HG03460 (cell line): ENCODE results near the gene SEPTIN14.
"Not testable (repeated sequence)": the region's sequence is repeated elsewhere in the genome, so short reads cannot be mapped to it uniquely, and the experiment has no call there.

Experiments used
- ATAC-seq: cut with Tn5 transposase; IDR thresholded peaks from one replicate; pipeline ENCODE4 v1.9.1; 2021; ENCODE audit not compliant: unreplicated experiment

Gene SEPTIN14

DNA sequence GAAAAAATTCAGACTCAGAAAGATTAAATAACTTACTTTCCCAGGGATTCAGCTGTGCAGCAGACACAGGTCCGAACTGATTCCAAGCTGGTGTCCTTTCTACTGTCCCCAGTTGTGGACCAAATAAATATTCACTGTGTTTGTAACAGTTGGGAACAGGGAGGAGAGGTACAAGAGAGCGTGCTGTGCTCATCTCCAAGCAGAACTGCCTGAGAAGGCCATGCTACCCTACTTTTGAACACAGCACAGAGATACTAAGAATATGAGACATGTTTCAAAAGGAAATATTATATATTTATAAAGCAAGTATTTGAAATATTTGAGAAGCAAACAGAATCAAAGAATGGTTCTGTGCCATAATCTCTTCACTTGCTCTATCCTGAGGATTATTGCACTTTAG is at the start of gene SEPTIN14:
SEPTIN14 (minus strand) TSS at position 101 of the 400 bp plus-strand sequence. CDS start 756 bp downstream, outside the sequence.
- not testable (repeated sequence) for ATAC-seq

DNA sequence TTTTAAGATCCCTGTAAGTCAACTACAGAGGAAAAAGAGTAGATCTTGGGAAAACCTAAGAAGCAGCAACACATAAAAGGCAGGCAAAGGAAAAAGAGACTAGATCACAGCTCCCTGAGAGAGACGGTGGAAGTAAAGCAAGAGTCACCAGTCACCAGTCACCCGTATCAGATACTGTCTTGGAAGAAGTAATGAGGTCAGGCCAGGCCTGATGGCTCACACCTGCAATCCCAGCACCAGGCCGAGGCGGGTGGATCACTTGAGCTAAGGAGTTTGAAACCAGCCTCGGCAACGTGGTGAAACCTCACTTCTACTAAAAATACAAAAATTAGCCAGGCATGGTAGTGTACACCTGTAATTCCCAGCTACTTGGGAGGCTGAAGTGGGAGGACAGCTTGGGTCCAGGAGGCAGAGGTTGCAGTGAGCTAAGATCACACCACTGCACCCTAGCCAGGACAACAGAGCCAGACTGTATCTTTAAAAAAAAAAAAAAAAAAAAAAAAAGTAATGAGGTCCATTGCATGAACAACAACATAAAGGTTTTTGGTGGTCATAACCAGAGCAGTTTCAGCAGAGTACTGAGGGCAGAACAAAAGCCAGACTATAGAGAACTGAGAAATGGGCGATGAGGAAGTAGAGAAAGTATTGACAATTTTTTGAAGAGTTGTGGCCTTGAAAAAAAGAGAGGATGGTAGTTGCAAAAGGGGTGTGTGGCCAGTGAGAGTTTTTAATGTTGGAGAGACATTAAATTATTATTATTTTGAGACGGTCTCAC is 41.6 kb upstream of the SEPTIN14 start:
- ATAC-seq = peak; percentile 92

DNA sequence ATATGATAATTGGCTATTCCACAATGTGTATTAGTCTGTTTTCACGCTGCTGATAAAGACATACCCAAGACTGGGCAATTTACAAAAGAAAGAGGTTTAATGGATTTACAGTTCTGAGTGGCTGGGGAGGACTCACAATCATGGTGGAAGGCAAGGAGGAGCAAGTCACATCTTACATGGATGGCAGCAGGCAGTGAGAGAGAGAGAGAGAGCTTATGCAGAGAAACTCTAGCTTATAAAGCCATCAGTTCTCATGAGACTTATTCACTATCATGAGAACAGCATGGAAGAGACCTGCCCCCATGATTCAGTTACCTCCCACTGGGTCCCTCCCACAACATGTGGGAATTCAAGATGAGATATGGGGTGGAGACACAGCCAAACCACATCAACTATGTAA is 38.5 kb upstream of the SEPTIN14 start:
- not testable (repeated sequence) for ATAC-seq

DNA sequence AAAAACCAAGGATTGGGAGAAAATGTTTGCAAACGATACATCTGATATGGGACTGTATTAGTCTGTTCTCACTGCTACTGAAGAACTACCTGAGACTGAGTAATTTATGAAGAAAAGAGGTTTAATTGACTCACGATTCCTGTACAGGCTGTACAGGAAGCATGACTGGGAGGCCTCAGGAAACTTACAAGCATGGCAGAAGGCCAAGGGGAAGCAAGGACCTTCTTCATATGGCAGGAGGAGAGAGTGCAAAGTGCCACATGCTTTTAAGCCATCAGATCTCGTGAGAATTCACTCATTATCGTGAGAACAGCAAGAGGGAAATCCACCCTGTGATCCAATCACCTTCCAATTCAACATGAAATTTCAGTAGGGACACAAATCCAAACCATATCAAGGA is 35.7 kb upstream of the SEPTIN14 start:
- ATAC-seq = no peak

DNA sequence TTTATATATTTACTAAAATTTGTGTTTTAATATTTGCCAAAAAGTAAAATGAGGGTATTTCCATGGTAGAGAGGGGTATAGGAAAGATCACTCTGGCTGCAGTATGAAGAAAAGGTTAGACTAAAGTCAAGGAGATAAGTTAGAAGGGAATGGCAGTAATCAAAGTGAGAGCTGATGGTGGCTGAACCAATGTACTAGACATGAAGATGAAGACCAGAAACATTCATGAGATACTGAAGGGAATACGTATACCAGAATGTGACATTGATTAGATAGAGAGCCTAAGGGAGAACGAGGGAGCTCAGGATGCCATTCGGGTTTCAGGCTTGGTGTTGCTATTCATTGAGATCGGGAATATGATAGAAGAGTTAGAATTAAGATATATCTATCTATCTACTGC is 32.5 kb upstream of the SEPTIN14 start:
- ATAC-seq = no peak

DNA sequence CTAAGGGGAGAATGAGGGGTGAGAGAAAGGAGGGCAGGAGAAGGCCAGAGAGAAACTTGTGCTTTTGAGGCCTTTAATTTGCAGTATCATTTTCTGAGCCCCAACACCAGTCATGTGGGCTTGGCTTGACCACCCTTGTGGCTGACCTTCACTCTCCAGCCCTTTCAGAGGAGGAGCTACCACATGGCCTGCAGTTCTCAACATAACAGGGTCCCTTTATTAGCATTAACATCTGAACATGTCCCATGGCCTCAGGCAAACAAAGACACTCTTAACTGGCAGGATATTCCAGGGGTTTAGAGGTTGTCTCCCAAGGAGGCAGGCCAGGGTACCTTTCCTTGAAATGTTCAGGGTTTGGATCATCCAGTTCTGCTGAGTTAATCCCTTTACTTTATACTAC is 31.4 kb upstream of the SEPTIN14 start:
- no peak for ATAC-seq

DNA sequence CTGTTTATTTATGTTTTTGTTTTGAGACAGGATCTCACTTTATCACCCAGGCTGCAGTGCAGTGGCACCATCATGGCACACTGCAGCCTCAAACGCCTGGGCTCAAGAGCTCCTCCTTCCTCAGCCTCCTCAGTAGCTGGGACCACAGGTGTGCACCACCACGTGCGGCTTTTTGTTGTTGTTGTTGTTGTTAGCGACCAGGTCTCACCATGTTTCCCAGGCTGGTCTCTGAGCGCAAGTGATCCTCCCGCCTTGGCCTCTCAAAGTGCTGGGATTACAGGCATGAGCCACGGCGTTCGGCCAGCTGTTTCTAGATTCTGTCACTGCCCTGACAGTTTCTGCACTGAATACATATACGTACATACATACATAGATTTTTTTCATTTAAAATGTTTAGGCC is 25.8 kb upstream of the SEPTIN14 start:
- not testable (repeated sequence) for ATAC-seq

DNA sequence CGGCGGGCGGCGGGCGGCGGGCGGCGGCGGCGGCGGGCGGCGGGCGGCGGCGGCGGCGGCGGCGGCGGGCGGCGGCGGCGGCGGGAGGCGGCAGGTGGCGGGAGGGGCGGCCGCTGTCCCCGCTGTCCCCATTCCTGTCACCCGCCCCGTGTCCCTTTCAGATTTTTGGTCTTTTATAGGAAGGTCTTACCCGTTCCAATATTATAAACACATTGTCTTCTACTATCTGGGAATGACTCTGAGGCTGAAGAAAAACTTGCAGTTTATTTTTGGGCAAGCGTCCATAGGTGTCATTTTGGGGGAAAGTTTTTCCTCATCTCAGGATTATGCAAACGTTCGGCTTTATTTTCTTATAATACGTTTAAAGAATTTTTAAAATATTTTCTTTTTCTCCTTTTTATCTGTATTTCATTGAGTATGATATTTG is 25.3 kb upstream of the SEPTIN14 start:
- ATAC-seq = no peak

DNA sequence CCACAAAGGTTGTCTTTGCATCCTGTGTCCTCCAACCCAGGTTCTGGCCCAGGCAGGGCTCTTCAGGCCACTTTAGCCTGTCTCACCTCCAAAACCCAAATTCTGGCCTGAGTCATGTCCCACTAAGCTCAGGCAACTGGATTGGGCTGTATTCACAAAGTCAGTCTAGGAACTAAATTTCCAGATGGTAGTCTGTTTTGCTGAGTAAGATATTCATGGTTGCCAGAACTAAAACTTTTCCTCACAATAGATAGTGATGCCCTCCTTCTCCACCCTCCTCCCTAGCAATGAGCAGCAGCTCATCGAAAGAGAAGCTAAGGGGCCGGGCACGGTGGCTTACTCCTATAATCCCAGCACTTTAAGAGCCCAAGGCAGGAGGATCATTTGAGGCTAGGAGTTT is 21.8 kb upstream of the SEPTIN14 start:
- ATAC-seq = no peak

DNA sequence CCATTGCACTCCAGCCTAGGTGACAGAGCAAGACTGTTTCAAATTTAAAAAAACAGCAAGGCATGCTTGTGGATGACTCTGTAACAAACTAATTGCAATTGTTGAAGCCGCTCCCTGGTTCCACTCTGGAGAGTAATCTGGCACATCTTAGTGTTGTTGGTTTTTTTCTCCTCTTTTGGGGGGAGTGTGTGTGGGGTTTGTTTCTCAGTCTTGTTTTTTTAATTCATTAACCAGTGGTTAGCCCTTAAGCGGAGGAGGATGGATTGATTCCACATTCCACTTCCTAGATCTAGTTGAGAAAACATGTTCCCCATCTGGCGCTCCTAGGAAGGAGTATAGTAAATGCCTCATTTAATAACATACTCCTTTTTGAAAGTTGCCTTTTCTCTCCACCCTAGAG is 16.1 kb upstream of the SEPTIN14 start:
- ATAC-seq = no peak

DNA sequence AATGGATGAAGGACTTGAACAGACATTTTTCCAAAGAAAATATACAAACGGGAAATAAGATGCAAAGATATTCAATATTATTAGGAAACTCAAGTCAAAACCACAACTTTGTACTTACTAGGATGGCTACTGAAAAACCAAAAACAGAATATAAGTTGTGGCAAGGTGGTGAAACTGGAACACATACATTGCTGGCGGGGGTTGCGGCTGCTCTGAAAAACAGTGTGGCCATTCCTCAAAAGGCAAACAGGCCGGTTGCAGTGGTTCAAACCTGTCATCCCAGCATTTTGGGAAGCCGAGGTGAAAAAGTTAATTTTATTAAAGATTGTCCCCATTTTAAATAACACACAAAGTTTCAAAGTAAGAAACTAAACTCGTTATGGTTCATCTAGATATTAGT is 14.8 kb upstream of the SEPTIN14 start:
- no peak for ATAC-seq

DNA sequence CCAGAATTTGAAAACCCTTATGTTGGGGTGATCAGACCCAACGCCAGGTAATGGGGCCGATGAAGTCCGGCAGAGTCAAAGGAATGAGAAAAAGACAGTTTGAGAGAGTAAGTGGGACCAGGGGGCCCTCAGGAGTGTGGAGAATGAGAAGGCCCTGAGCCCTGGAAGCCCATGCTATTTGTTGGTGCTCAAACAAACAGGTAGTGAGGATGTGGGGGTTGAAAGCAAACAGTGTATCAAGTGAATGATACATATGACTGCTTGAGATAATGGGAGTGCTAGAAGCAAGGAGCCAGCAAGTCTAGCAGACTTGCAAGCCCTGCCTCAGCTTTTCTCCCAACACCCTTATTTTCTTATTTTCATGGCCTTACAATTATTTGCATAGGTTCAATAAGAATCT is 11.2 kb upstream of the SEPTIN14 start:
- ATAC-seq = no peak

DNA sequence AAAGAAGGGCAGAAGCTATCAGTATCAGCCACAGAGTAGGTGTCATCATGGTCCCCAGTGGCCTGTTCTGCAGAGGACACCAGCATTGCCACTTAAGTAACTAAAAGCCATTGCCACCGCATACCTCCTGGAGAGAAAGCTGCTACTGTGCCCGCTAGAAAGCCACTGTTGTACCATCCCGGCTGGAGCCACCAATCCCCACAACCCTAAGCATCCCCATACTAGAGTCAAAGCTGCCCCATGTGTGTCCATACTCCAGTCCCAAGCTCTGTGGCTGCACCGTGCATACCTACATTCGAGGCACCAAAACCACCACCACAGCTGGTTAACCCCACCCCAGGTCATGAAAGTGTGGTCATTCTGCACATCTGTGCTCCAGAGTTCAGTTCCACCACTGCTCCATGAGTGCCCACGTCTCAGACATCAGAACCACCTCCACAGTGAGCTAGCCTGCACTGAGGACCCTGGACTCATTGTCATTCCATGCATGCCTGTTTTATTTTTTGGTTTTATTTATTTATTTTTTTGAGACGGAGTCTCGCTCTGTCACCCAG is 9.5 kb upstream of the SEPTIN14 start:
- no peak for ATAC-seq

DNA sequence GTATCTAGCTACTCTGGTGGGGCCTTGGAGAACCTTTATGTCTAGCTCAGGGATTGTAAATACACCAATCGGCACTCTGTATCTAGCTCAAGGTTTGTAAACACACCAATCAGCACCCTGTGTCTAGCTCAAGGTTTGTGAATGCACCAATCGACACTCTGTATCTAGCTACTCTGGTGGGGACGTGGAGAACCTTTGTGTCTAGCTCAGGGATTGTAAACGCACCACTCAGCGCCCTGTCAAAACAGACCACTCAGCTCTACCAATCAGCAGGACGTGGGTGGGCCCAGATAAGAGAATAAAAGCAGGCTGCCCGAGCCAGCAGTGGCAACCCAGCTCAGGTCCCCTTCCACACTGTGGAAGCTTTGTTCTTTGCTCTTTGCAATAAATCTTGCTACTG is 6.4 kb upstream of the SEPTIN14 start:
- not testable (repeated sequence) for ATAC-seq

DNA sequence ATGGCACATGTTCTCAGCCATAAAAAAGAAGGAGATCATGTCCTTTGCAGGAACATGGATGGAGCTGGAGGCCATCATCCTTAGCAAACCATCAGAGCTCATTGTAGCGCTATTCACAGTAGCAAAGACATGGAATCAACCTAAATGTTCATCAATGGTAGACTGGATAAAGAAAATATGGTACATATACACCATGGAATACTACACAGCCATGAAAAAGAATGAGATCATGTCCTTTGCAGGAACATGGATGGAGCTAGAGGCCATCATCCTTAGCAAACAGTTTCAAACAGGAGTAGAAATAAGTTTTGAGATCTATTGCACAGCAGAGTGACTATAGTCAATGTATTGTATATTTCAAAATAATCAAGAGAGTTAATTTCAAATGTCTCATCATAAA is 17.4 kb downstream of the SEPTIN14 start:
- not testable (repeated sequence) for ATAC-seq

DNA sequence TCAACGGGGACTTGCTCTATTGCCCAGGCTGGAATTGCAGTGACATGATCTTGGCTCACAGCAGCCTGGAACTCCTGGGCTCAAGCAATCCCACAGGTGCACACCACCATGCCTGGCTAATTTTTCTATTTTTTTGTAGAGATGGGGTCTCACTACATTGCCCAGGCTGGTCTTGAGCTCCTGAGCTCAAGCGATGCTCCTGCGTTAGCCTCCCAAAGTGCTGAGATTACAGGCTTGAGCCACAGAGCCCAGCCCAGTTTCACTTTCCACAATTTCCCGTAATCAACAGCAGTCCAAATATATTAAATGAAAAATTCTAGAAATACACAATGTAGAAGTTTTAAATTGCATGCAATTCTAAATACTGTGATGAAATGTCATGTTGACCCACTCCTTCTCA is 24.0 kb downstream of the SEPTIN14 start:
- ATAC-seq = no peak

DNA sequence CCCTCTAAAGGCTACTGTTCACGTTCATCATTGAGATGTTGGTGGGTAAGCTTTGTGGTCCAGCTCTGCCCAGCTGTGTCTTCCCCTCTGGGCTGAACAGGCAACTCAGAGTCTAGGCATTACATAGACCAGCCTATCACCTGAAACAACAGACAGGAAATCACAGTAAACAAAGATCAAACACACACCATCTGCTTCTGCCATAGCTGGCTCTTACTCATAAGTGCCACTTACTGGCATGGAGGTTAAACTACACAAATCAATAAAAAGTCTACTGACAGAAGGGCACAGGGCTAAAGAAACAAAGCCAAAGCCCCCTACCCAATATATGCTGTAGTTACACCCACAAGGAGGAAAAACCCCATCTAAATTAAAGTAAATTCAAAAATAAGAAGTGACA is 35.0 kb downstream of the SEPTIN14 start:
- ATAC-seq = no peak

DNA sequence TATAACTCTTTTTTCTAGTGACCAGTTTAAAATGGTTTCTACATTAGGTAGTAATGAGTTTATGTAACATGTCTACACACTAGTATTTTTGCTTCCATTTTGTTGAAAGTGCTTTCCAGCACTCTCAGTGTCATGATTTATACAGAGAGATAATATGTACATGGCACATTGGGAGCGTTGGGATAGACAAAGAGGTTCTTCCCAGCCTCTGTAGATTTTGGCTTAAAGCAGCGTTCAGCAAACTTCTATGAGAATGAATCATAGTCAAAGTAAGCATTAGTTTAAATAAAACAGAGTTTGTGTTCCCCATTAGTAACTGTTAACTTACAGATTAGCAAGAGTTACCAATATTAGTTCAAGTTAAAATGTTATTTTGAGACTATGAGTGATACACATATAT is 43.9 kb downstream of the SEPTIN14 start:
- no peak for ATAC-seq

DNA sequence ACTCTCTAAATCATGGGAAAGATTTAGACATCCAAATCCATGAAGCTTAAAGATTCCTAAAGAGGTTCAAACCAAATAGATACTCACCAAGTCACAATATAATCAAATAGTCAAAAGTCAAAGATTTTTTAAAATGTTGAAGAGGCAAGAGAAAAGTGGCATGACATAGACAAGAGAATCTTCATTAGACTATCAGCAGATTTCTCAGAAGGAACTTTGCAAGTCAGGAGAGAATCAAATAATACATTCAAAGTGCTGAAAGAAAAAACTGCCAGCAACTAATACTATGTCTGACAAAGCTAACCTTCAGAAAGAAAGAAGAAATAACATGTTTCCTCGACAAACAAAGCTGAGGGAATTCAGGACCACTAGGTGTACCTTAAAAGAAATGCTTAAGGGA is 65.3 kb downstream of the SEPTIN14 start:
- not testable (repeated sequence) for ATAC-seq

DNA sequence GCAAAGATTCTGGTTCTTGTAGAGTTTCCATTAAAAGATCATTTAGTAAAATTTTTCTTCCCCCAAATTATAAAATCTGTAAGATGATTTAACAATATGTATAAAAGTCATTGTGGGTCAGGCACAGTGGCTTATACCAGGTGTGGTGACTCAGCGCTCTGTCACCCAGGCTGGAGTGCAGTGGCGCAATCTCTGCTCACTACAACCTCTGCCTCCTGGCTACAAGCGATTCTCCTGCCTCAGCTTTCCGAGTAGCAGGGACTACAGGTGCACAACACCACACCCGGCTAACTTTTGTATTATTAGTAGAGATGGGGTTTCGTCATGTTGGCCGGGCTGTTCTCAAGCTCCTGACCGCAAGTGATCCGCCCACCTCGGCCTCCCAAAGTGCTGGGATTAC is 68.0 kb downstream of the SEPTIN14 start:
- ATAC-seq = no peak

DNA sequence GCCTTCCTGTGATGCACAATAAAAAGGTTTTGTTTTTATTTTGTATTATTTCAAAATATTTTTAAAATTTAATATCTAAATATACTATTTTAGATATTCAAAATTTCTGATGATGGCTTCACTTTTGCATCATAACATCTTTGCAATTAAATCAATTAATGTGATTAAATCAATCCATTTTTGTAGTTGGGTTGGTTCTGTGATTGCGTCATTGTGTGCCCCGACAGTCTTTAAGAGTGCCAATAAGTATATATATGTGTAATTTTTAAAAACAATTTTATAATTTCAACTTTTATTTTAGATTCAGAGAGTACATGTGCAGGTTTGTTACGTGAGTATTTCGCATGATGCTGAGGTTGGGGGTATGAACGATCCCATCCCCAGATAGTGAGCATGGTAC is 70.5 kb downstream of the SEPTIN14 start:
- ATAC-seq = no peak

DNA sequence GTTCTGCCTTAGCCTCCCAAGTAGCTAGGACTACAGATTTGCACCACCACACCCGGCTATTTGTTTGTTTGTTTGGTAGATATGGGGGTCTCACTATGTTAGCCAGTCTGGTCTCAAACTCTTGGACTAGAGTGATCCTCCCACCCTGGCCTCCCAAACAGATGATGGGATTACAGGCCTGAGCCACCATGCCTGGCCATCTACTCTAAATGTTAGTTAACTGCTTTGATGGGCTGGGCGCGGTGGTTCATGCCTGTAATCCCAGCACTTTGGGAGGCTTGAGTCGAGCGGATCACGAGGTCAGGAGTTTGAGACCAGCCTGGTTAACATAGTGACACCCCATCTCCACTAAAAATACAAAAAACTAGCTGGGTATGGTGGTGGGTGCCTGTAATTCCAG is 74.8 kb downstream of the SEPTIN14 start:
- no peak for ATAC-seq

DNA sequence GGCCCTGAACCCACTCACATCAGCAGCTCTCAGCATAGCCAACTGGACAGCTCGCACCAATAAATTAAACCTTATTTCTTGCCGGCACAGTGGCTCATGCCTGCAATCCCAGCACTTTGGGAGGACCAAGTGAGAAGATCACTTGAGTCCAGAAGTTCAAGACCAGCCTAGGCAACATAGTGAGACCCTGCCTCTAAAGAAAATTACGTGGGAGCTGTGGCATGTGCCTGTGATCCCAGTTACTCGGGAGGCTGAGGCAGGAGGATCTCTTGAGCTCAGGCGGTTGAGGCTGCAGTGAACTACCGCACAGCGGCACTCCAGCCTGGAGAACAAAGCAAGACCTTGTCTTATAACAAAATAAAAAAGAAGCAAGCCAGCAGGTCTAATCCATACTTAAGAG is 75.7 kb downstream of the SEPTIN14 start:
- no peak for ATAC-seq
